ENCODE data around the gene PEX3. TPM values are rescaled to one million over a fixed set of nuclear protein-coding genes. Genes with fewer than 3 reads are reported as not detected.
"Not testable (repeated sequence)": the region's sequence is repeated elsewhere in the genome, so short reads cannot be mapped to it uniquely, and the experiment has no call there.

Gene PEX3
- total and polyA plus RNA-seq, 10 donors: 9.0 to 21.2 (median 14.4) TPM

GRCh38 chr6:143432588-143432987 is 18.0 kb upstream of the PEX3 start:
- intact Hi-C loops (cut with DNase I; ENCODE audit: low total_unique reads): no loop called here
- DNase-seq: no peak
- H3K4me3 ChIP-seq: no peak overlapping the region
- no peak overlapping the region for H3K27ac ChIP-seq
- no peaks in the 10 kb centered on the region for H3K27me3 ChIP-seq (replicated peaks in 1 of 7)
- H3K4me1 ChIP-seq: no peaks in the 10 kb centered on the region
- H3K9me3 ChIP-seq: no peaks in the 10 kb centered on the region
- TF ChIP-seq, protein P1, sequence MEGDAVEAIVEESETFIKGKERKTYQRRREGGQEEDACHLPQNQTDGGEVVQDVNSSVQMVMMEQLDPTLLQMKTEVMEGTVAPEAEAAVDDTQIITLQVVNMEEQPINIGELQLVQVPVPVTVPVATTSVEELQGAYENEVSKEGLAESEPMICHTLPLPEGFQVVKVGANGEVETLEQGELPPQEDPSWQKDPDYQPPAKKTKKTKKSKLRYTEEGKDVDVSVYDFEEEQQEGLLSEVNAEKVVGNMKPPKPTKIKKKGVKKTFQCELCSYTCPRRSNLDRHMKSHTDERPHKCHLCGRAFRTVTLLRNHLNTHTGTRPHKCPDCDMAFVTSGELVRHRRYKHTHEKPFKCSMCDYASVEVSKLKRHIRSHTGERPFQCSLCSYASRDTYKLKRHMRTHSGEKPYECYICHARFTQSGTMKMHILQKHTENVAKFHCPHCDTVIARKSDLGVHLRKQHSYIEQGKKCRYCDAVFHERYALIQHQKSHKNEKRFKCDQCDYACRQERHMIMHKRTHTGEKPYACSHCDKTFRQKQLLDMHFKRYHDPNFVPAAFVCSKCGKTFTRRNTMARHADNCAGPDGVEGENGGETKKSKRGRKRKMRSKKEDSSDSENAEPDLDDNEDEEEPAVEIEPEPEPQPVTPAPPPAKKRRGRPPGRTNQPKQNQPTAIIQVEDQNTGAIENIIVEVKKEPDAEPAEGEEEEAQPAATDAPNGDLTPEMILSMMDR (IDR thresholded peaks at IDR 0.05 in 8 of 11, conservative IDR thresholded peaks at IDR 0.05 in 3 of 11): no peak
- TF ChIP-seq POLR2AphosphoS5 (IDR thresholded peaks at IDR 0.05) (no peak), POLR2A (IDR thresholded peaks at IDR 0.05) (no peak)
- 89 to 99% (median 92%) methylated on average over 4 of the region's 4 CpGs for WGBS, 5 donors
- peaks cover 0 to 45% (median 3%) of the 10 kb centered on the region in 6 donors for H3K36me3 ChIP-seq

GRCh38 chr6:143441010-143441409 is 9.6 kb upstream of the PEX3 start:
- H3K9me3 ChIP-seq: no peaks in the 10 kb centered on the region
- H3K27me3 ChIP-seq (replicated peaks in 1 of 7): no peaks in the 10 kb centered on the region
- H3K36me3 ChIP-seq: peaks cover 0 to 48% (median 0%) of the 10 kb centered on the region in 6 donors
- intact Hi-C loops (cut with DNase I; ENCODE audit: low total_unique reads): no loop called here
- no peaks in the 10 kb centered on the region for H3K4me1 ChIP-seq
- WGBS, 5 donors: 94 to 97% (median 96%) methylated on average over 2 of the region's 2 CpGs
- TF ChIP-seq, protein P1 (IDR thresholded peaks at IDR 0.05 in 8 of 11, conservative IDR thresholded peaks at IDR 0.05 in 3 of 11): no peak
- TF ChIP-seq POLR2AphosphoS5 (IDR thresholded peaks at IDR 0.05) (no peak), POLR2A (IDR thresholded peaks at IDR 0.05) (no peak)
- H3K4me3 ChIP-seq: no peak overlapping the region
- H3K27ac ChIP-seq: no peak overlapping the region
- no peak for DNase-seq

- Histone ChIP-seq H3K4me1 (no peaks in the 10 kb centered on the region), H3K27me3 (replicated peaks in 1 of 7) (no peaks in the 10 kb centered on the region), H3K36me3 (peaks cover 0 to 39% (median 0%) of the 10 kb centered on the region in 6 donors), H3K4me3 (no peak overlapping the region), H3K27ac (no peak overlapping the region), H3K9me3 (no peaks in the 10 kb centered on the region)
- TF ChIP-seq POLR2AphosphoS5 (IDR thresholded peaks at IDR 0.05) (no peak), POLR2A (IDR thresholded peaks at IDR 0.05) (no peak)
- TF ChIP-seq, protein P1 (IDR thresholded peaks at IDR 0.05 in 8 of 11, conservative IDR thresholded peaks at IDR 0.05 in 3 of 11): no peak
- DNase-seq: no peak
- intact Hi-C loops (cut with DNase I; ENCODE audit: low total_unique reads): no loop called here
- WGBS, 5 donors: 84 to 93% (median 86%) methylated on average over 8 of the region's 8 CpGs
Observed at GRCh38 chr6:143441680-143442545, 8.7 kb upstream of the PEX3 start.

DNA sequence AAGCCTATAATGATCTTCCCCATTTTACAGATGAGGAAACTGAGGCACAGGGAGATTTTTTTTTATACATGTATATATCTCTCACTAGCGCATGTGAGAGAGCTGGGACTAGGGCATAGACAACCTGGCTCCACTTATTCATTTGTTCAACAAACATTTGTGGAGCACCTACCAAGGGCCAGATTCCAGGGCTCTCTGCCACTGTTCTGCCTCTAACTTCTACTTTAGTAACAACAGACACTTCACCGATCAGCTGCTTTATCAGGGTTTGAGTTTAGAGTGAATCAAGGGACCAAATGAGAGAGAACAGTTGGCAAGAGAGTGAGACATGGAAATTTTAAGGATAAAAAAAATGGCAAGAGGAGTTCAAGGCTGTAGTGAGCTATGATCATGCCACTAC is 7.5 kb upstream of the PEX3 start:
- H3K36me3 ChIP-seq: peaks cover 0 to 27% (median 0%) of the 10 kb centered on the region in 6 donors
- DNase-seq: no peak
- TF ChIP-seq POLR2A (IDR thresholded peaks at IDR 0.05): no peak
- TF ChIP-seq, protein P1 (IDR thresholded peaks at IDR 0.05 in 8 of 11, conservative IDR thresholded peaks at IDR 0.05 in 3 of 11): no peak
- TF ChIP-seq POLR2AphosphoS5 (IDR thresholded peaks at IDR 0.05): no peak
- intact Hi-C loops (cut with DNase I; ENCODE audit: low total_unique reads): no loop called here
- WGBS, 5 donors: 98 to 100% (median 99%) methylated on average over 2 of the region's 2 CpGs
- no peaks in the 10 kb centered on the region for H3K4me1 ChIP-seq
- H3K4me3 ChIP-seq: no peak overlapping the region
- no peak overlapping the region for H3K27ac ChIP-seq
- no peaks in the 10 kb centered on the region for H3K9me3 ChIP-seq
- no peaks in the 10 kb centered on the region for H3K27me3 ChIP-seq (replicated peaks in 1 of 7)

DNA sequence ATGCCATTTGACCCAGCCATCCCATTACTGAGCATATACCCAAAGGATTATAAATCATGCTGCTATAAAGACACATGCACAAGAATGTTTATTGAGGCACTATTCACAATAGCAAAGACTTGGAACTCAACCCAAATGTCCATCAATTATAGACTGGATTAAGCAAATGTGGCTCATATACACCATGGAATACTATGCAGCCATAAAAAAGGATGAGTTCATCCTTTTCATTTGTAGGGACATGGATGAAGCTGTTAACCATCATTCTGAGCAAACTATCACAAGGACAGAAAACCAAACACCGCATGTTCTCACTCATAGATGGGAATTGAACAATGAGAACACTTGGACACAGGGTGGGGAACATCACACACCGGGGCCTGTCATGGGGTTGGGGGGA is 2.7 kb upstream of the PEX3 start:
- WGBS, 5 donors: 96 to 98% (median 98%) methylated on average over 2 of the region's 2 CpGs
- peaks cover 18 to 39% (median 28%) of the 10 kb centered on the region in 6 donors for H3K4me1 ChIP-seq
- DNase-seq; H3K36me3 ChIP-seq; intact Hi-C loops (cut with DNase I; ENCODE audit: low total_unique reads); H3K27me3 ChIP-seq (replicated peaks in 1 of 7); H3K4me3 ChIP-seq; H3K9me3 ChIP-seq; H3K27ac ChIP-seq: not testable (repeated sequence)
